Astrocyte of the spinal cord (primary cell): Measurements from ENCODE around the gene TEX35.

Experiments
- DNase-seq: peaks from one replicate; pipeline ENCODE4 v3.0.0; 2011; ENCODE audit warnings: low read depth, low spot score
- H3K4me3 ChIP-seq: 2 replicates; pipeline ENCODE4 v1.5.1; 2011; ENCODE audit warnings: low read depth, mild to moderate bottlenecking, low read length, moderate library complexity
- CTCF ChIP-seq: IDR thresholded peaks from 2 replicates; pipeline ENCODE4 v1.5.1; 2012; ENCODE audit warnings: low read depth, mild to moderate bottlenecking, low read length, inconsistent platforms
- in situ Hi-C: cut with HindIII; loops from 2 replicates; pipeline ENCODE4 v1.10.0; 2017; ENCODE audit warnings: low sequenced_read_pairs

The TEX35 gene

GRCh38 chr1:178491721-178492120, 21.2 kb upstream of the TEX35 start:
- in situ Hi-C loops: no loop called here

GRCh38 chr1:178492341-178492740, 20.6 kb upstream of the TEX35 start:
- in situ Hi-C loops: no loop called here
- no peak for DNase-seq
- no peak overlapping the region for H3K4me3 ChIP-seq
- no peak for TF ChIP-seq CTCF

More at GRCh38 chr1:178491721-178492120, 21.2 kb upstream of the TEX35 start:
- no peak for TF ChIP-seq CTCF
- DNase-seq: no peak
- no peak overlapping the region for H3K4me3 ChIP-seq

GRCh38 chr1:178493301-178493741, 19.6 kb upstream of the TEX35 start:
- in situ Hi-C loops: no loop called here
- no peak overlapping the region for H3K4me3 ChIP-seq
- TF ChIP-seq CTCF: no peak
- DNase-seq: no peak

- in situ Hi-C loops: no loop called here
- no peak for TF ChIP-seq CTCF
- no peak for DNase-seq
- no peak overlapping the region for H3K4me3 ChIP-seq
These were observed 18.3 kb upstream of the TEX35 start for GRCh38 chr1:178494569-178494971.

- in situ Hi-C loops: no loop called here
- no peak for TF ChIP-seq CTCF
- H3K4me3 ChIP-seq: no peak overlapping the region
- no peak for DNase-seq
These were observed 17.8 kb upstream of the TEX35 start for GRCh38 chr1:178495158-178495557.

GRCh38 chr1:178495741-178496409, 17.0 kb upstream of the TEX35 start:
- no peak for TF ChIP-seq CTCF
- H3K4me3 ChIP-seq: no peak overlapping the region
- DNase-seq: no peak
- in situ Hi-C loops: no loop called here
